AG10803 (cell line): ENCODE measurements around the gene KLHL20.
"Not testable (repeated sequence)": the region's sequence is repeated elsewhere in the genome, so short reads cannot be mapped to it uniquely, and the experiment has no call there.

Experiments
- DNase-seq: peaks from one replicate; pipeline ENCODE4 v3.0.0; 2010; ENCODE audit warnings: low read depth
- H3K4me3 ChIP-seq: 2 replicates; pipeline ENCODE4 v1.5.1; 2011; ENCODE audit warnings: mild to moderate bottlenecking, low read length, control low read depth
- TF ChIP-seq, protein P1 (sequence below): conservative IDR thresholded peaks from 2 replicates; pipeline ENCODE4 v1.5.1; 2011; ENCODE audit warnings: mild to moderate bottlenecking, low read length, control low read depth, inconsistent platforms

Gene KLHL20

DNA sequence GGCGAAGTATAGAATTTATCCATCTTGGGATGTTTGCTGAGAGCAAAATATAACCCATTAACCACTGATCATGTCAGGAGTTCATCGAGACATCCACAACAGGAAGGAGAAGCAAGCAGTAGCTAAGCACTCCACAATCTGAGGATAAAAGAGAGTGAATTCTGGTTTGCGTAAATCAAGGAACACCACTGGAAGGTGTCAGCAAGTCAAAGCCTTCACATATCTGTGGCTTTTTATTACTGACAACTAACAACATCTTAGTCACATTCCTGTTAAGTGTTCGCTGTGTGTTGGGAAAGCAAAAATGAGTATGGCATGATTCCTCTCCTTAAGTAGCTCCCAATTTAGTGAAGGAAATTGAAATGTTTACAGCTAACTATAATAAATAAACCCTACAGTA, 65.2 kb downstream of the KLHL20 start:
- no peak overlapping the region for H3K4me3 ChIP-seq
- DNase-seq: peak; percentile 26
- TF ChIP-seq, protein P1, sequence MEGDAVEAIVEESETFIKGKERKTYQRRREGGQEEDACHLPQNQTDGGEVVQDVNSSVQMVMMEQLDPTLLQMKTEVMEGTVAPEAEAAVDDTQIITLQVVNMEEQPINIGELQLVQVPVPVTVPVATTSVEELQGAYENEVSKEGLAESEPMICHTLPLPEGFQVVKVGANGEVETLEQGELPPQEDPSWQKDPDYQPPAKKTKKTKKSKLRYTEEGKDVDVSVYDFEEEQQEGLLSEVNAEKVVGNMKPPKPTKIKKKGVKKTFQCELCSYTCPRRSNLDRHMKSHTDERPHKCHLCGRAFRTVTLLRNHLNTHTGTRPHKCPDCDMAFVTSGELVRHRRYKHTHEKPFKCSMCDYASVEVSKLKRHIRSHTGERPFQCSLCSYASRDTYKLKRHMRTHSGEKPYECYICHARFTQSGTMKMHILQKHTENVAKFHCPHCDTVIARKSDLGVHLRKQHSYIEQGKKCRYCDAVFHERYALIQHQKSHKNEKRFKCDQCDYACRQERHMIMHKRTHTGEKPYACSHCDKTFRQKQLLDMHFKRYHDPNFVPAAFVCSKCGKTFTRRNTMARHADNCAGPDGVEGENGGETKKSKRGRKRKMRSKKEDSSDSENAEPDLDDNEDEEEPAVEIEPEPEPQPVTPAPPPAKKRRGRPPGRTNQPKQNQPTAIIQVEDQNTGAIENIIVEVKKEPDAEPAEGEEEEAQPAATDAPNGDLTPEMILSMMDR: no peak

- no peak overlapping the region for H3K4me3 ChIP-seq
- no peak for DNase-seq
- TF ChIP-seq, protein P1: no peak
These were observed 70.2 kb downstream of the KLHL20 start for GRCh38 chr1:173784997-173785396.

- TF ChIP-seq, protein P1: no peak
- H3K4me3 ChIP-seq: no peak overlapping the region
- no peak for DNase-seq
These were observed 75.1 kb downstream of the KLHL20 start for GRCh38 chr1:173789841-173790240.

DNA sequence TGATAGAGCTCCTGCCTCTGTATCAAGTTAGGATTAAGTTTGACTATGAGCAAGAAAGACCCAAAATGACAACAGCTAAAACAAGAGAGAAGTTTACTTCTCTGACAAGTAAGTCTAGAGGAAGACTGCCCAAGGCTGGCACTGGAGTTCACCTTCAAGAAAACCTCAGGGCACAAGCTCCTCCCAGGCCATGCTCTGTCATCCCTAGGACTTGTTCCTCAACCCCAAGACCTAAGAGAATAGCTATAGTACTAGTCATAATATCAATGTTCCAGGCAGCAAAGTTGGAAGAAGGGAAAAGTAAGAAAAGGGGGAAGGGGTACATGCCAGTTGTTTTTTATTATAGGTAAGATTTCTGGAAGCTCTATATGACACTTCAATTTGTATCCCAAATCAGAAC, 83.3 kb downstream of the KLHL20 start:
- TF ChIP-seq, protein P1: no peak
- no peak overlapping the region for H3K4me3 ChIP-seq
- no peak for DNase-seq

GRCh38 chr1:173799995-173800394, 85.2 kb downstream of the KLHL20 start:
- H3K4me3 ChIP-seq, DNase-seq: not testable (repeated sequence)

- no peak overlapping the region for H3K4me3 ChIP-seq
- TF ChIP-seq, protein P1: no peak
- DNase-seq: no peak
These were observed 88.2 kb downstream of the KLHL20 start for GRCh38 chr1:173802961-173803360.

DNA sequence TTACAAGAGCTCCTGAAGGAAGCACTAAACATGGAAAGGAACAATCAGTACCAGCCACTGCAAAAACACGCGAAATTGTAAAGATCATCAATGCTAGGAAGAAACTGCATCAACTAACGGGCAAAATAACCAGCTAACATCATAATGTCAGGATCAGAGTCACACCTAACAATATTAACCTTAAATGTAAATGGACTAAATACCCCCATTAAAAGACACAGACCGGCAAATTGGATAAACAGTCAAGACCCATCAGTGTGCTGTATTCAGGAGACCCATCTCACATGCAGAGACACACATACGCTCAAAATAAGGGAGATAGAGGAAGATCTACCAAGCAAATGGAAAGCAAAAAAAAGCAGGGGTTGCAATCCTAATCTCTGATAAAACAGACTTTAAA, 98.9 kb downstream of the KLHL20 start:
- not testable (repeated sequence) for H3K4me3 ChIP-seq, DNase-seq

DNA sequence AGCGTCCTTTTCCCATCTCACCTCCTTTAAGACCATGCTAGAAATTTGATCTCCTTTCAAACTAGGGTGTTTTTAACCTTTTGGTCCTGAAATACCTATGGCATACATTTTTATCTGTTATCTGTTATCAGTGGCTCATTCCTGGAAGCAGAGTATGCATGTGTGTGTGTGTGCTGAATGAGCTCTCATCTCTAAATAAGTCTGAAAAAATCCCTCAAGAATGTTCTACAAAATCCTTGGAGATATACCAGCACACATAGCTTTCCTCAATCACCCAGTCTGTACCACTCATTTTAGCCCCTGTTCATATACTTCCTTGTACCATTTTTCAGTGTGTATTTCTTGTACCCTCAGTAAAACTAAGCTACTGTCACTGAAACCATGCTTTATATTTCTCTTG, 103.7 kb downstream of the KLHL20 start:
- TF ChIP-seq, protein P1: no peak
- H3K4me3 ChIP-seq: no peak overlapping the region
- no peak for DNase-seq
